ENCODE measurements around the gene BDH1.
"Not testable (repeated sequence)": the region's sequence is repeated elsewhere in the genome, so short reads cannot be mapped to it uniquely, and the experiment has no call there.

The BDH1 gene

DNA sequence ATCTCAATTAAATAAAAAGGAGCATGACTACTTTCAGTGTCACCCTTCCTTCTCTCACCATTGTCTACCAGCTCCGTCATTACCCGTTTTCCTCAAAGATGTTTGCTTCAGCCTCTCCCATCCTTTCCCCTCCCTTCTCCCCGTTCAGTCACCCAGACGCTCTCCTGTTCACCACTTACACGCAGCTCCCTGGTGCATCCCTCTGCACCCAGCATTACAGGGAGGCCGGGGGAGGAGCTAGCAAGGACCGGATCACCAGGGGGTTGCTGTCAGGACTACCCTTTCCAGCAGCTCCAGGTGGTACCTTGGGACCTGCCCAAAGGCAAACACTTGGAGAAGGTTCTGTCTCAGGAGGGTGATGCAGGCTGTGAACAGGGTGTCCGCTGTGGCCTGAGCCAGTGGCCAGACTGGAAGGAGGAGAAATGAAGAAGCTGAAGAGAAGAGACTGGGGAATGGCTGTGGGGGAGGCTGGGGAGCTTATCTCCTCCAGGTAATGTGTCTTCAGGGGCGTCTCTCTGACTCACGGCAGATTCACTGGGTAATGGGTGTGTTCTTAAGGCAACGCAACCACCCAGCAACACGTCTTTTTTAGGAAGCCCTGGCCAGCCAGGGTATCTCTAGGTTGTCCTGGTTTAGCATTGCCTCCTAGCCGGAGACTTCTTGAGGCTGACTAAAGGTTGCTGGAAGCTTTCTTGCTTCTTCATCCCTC is 21.8 kb upstream of the BDH1 start:
- DNase-seq = no peak

DNA sequence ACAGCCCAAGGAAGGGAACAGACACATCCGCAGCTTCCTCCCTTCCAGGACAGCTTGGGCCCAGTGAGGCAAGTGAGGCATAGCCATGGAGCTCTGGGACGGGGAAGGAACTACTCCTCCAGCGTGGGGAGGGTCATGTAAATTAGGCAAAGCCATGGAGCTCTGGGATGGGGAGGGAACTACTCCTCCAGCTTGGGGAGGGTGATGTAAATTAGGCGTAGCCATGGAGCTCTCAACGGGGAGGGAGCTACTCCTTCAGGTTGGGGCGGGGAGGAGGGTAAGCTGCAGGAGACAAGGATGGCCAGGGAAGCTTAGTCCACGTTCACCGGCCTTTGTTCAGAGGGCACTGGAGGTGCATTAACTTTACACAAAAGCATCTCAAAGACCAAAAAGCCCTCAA is 21.1 kb upstream of the BDH1 start:
- DNase-seq = no peak

DNA sequence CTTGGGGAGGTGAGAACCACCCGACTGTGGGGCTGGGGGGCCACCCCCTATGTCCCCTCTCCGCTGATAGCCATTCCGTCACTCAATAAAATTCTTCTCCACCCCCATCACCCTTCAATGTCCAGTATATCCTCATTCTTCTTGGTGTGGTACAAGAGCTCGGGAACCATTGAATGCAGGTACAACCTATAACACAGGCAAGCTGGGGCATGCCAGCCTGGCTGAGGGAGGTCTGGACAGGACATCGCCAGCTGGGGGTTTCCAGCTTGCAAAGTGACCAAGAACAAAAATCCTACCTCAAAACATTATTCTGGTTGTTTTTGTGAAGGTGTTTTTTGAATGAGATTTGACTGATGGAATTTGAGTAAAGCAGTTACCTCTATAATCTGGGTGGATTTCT is 19.6 kb upstream of the BDH1 start:
- no peak for DNase-seq

DNA sequence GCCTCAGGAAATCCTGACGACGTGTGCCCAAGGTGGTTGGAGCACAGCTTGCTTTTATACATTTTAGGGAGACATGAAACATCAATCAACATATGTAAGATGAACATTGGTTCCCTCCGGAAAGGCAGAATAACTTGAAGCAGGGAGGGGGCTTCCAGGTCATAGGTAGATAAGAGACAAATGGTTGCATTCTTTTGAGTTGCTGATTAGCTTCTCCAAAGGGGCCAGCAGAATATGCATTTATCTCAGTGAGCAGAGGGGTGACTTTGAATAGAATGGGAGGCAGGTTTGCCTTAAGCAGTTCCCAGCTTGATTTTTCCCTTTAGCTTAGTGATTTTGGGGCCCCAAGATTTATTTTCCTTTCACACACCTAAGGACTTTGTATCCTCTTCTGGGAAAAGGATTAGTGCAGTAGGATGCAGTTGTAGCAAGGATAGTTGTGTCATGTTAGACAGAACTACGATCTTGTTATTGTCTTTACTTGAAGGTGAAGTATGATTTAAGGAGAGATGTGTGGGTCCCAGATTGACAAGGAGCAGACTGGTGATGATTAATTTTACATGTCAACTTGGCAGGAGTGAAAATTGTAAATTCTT is 18.7 kb upstream of the BDH1 start:
- DNase-seq = not testable (repeated sequence)

DNA sequence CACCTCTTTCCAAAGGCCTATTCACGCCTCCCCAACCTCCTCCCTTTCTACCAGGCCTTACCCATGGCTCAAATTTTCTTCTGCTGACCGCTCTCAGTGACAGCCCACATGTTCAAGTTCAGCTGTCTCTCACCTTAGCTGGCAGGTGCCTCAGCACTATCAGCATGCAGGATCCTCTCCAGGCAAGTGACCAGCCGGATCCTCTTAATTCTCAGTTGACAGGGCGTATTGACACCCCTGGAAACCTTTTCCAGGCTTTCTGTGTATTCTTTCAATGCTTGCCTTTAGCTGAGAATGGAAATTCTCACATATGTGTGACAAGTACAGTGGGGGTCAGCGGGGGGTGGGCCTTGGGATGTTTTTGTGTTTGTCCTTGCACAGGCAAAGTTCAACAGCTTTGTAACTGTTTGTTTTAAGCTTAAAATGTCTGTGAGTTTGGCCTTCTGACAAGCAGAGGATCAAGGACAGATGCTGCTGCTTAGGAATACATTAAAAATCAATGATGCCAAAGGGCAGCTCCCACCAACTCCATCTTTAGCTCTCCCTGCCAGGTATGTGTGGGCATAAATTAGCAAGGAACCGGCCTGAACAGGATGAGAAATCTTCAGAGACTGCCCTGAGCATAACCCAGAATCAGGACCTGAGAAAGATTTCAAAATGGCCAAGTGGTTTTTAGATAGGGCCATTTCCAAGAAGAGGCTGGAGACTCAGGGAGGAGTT is 17.4 kb upstream of the BDH1 start:
- no peak for DNase-seq

DNA sequence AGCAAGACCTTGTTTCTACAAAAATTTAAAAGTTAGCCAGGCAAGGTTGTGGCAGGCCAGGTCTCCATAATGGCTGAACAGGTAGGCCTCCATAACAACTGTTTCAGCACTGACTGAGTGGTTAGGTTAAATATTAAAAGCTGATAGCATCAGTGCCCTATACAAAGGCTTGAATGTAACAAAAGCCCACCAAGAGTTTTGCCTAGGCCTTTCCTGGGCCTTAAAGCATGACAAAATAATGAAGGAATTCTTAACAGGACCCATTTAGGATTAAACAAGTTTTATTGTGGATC is 16.1 kb upstream of the BDH1 start:
- not testable (repeated sequence) for DNase-seq

DNA sequence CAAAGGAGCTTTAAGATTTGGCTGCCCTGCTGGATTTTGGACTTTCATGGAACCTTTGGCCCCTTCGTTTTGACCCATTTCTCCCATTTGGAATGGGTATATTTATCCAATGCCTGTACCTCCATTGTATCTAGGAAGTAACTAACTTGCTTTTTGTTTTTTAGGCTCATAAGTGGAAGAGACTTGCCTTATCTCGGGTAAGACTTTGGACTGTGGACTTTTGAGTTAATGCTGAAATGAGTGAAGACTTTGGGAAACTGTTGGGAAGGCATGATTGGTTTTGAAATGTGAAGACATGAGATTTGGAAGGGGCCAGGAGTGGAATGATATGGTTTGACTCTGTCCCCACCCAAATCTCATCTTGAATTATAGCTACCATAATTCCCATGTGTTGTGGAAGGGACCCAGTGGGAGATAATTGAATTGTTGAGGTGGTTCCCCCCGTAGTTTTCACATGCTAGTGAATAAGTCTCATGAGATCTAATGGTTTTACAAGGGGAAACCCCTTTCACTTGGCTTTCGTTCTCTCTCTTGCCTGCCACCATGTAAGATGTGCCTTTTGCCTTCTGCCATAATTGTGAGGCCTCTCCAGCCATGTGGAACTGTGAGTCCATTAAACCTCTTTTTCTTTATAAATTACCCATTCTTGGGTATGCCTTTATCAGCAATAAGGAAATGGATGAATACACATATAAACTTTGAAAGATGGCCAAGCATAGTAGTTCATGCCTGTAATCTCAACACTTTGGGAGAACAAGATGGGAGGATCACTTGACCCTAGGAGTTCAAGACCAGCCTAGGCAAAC is 15.5 kb upstream of the BDH1 start:
- not testable (repeated sequence) for DNase-seq

DNA sequence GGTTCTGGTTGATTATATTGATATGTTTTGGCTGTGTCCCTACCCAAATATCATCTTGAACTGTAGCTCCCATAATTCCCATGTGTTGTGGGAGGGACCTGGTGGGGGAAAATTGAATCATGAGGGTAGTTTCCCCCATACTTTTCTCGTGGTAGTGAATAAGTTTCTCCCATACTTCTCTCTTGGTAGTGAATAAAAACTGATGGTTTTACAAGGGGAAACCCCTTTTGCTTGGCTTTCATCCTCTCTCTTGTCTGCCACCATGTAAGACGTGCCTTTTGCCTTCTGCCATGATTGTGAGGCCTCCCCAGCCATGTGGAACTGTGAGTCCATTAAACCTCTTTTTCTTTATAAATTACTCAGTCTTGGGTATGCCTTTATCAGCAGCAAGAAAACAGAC is 13.7 kb upstream of the BDH1 start:
- not testable (repeated sequence) for DNase-seq

DNA sequence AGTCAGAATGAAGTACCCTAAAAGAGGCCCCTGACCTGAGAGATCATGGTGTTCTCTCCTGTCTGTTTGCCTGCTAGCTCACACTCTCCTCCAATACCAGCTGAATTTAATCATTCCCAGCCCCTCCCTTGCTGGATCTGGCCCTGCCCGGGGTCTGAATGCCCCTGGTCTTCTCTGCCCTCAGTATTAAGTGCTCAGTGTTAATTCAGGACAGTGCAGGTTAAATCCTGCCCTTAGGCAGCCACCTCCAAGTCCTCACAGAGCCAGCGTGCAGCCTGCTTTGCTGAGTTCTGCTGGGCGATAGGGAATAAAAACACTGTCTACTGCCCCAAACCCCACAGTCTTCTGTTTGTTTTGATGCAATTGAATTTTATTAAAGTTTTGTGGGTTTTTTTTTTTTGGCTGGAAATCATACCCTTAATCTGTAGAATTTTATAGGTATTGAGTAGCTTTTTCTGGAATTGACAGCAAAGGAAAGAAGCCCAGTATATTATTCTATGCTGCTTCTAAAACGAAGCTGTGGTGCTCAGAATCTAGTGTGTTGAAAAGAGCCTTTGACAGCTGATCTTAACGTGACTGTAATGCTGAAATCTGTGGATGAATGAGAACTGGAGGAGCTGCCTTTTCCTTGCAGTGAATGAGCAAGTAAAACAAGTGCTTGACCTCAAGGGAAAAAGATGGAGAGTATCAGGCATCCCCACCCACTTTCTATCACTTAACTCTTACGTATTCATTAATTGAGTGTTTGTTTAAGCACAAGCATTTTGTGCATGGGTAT is 12.3 kb upstream of the BDH1 start:
- peak; percentile 26 for DNase-seq

DNA sequence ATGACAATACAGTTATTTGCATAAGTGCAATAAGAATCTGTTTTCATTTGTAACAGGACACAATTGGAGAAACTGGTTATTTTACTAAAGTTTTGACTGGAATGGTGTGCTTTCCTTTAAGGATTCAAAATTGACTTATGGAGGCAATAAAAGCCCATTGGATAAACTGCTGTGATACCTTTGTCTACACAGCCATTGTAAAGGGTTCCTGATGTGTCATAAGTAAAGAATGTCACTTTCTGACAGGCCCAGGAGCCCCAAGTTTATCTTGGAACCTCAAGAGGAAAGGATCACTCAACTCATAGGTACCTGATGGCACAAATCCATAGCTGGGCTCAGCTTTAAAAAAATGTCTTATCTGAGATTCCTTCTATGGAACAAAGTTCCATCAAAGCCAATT is 10.4 kb upstream of the BDH1 start:
- not testable (repeated sequence) for DNase-seq

DNA sequence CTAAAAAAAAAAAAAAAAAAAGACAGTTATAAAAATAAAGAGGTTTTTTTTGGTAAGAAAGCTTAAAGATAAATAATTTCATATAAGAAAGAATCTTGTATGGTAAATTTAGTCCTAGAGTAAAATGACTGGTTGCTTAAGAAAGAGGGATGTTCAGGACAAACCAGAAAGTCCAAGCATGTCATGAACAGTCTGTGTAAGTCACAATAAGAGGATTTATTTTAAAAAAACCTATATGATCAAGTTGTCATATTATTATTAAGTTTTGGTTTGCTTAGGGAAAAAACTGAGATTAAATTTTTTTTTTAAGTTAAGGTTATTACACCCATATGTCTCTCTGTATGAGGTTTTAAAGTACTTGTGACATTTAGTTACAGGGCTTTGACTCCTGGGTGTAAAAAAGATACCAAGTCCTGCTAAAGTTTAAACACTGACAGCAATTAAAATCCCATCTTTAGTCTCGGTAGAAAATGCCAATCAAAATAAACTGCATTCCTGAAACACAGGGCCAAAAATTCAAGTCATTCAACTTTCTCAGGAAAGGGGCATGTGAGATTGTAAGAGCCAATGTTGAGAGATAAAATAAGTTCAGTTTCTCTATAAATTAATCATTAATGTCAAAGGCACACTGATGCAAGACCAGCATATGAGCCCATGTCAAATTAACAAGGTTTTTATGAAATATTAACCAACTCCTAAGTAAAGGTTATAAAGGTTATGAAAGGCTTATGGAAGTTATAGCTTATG is 8.5 kb upstream of the BDH1 start:
- DNase-seq = no peak

DNA sequence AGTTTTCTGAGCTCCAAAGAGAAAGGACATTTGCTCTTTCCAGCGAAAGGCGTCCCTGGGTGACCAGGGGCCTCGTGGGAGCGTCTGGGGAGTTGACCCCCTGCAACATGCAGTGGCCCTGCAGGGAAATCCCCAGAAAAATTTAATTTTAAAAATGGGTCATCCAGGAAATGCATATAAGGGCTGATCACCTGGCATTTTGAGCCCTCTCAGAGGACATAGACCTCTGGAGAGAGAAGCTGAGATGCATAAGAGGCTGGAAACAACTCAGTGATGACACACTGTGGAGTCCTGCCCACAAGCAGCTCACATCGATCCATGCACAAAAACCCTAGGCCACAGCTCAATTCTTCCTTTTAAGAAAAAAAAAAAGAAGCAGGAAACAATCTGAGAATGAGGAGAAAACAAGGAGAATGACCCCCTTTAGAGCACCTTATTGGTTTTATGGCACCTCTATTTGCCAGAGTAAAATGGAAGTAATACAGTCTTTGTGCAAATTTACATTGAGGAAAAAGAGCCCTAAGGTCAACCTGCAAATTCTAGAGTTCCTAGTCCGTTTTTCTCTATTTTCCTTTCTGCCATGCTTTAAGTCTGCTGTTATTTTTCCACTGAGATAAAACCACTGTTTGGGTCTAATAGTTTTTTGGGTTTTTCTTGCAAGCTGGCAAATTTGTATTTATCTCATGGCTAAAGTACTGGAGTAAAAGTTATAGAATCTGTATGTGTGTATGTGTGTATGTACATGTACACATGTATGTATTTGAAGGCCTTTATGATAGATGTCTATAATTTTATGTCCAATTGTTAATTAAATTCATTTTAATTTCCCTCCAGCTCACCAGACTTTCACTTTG is 6.9 kb upstream of the BDH1 start:
- DNase-seq = no peak

DNA sequence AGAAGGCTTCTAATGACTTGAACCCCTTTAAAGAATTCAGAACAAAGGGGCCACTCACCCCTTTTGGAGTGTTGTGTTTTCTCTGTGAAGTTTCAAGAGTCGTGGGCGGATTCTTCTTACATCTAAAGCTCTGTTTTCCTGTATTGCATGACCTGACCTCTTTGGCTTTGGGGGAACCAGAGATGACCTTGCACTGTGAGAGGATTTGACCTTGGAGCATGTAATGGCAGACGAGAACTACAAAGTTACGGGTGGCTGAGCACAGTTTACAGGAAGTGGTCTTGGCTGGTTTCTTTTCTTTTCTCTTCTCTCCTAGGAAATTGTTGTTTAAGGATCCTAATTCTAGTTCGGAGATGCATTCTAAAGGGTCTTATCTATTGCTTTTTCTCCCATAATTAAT is 6.2 kb upstream of the BDH1 start:
- DNase-seq = no peak

DNA sequence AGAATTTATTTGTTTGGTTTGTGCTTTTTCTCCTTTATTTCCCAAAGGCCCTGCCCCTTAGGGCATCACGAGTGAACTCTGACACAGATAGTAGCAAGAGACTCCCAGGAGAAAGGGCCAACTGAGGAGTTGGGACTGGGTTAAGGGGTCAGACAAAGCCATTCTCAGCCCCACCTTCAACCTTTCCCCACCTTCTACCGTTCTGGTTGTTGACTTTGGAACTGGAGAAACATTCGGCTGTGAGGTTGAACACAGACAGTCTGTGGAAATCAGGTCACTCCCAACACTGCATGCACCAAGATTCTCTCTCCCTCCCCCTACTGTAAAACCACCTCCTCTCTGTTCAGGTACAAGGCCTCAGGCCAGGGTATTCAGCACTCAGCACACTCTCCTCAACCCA is 3.9 kb upstream of the BDH1 start:
- DNase-seq = no peak

DNA sequence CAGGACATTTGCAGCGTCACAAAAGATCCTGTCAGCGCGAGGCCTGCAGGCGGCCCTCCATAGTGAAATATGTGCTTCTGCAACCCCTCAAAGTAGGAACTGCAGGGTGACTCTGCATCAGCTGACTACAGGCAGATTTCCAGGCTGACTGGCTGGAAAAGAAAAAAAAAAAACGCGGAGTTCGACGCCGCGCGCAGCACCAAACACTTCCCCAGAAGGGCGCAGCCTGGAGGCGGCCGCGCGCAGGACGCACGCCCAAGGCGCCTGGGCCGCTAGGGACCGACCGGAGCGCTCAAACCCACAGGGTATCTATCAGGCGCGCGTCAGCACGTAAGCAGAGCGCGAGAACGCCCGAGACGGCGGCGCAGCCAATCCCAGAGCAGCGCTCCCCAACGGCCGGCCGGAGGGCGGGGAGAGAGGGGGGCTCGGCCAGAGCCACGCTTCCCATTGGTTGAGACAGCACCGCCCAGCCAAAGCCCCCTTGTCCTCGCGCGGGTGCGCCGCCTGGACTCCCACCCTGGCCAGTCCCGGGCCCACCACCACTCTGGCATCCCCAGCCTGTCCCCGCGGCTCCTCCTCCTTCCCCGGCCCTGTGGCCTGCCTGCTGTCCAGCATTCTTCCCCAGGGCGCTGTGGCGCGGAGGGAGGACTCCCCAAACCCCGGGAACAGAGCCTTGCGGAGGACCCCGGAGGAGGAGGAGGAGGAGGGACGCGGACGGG is 1.0 kb downstream of the BDH1 start:
- DNase-seq = peak; percentile 96

DNA sequence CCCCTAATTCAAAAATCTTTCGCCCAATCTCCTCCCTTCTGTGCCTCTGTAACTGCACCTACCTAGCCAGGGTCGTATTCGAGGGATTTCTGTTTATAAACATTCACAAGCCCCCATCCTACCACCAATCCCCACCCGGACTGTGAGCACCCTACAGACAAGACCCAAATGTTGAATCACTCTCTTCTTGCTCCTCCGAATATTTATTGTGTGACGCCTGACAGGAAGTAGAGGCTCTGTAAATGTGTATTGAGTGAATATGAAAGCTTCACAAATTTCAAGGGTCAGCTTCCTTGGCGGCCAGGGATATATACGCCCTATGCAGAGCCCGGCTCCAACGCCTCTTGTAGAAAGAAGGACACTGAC is 1.6 kb downstream of the BDH1 start:
- DNase-seq = no peak

DNA sequence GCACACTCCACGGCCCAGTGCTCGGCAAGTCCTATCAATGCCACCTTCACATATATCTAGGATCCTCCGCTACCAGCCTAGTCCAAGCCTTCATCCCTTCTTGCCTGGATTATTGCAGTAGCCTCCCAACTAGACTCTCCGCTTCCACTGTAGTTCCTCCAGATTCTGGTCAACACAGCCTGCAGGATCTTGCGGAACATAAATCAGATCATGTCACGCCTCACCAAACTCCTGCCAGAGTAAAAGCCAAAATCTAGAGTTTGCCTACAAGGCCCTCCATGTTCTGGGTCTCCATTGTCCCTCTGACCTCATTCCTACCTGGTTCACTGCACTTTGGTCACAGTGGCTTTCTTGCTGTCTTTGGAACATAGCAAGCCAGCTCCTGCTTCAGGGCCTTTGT is 3.6 kb downstream of the BDH1 start:
- DNase-seq = no peak

DNA sequence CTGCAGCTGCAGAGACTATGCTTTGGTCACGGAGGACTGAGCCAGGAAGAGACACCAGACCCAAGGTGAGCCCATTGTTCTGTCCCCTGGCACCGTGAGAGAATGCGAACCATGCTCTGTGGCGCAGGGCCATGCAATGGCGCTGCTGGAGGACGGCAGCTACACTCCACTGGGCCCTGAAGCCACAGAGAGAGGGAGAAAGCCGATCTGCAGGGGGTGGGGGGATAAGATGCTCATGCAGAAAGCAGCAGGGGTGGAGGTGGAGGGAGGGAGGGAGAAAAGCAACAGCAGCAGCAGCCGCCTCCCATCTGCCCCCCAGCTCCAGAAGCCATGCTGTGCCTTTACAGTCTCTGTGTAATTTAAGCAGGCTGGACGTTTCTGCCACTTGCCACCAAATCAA is 5.3 kb downstream of the BDH1 start:
- DNase-seq = peak; percentile 28

DNA sequence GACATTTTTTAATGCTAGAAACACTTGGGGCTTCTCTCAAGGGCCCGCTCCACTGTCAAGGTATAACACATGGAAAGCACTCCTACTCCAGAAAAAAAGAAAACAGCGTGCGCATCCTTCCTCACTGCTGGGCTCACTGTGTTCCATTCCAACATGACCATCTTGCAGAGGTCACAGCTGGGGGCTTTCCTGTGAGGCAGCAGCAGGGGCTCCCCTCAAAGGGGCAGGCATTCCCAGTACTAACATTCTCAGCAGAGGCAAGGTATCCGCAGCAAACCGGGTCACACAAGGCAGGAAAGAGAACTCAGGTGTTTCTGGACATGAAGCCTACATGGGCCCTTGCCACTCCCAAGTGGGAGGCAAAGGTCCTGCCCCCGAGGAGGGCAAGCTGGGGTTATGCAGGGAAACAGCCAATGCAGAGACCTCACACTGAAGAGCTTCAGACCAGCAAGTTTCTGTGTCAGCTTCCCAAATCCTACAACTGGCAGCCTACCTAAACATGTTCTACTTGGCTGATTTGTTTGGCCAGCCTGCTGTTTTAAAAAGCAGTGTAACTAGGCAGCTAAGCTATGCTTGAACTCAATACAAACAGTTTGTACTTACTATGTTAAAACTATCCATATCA is 6.4 kb downstream of the BDH1 start:
- DNase-seq = no peak

Data from NCI-H2227 treated with DMSO at 0.1 percent for 48 hours (cell line).